H1 (cell line): Measurements from ENCODE around the gene EIF2B5. TPM values are rescaled to one million over a fixed set of nuclear protein-coding genes. Genes with fewer than 3 reads are reported as not detected.

Experiments used
- CTCF ChIA-PET: fragments of 300-600 bp; sonication (Branson Sonifier 250); formaldehyde crosslinking; loops from one replicate; lab custom pipeline; 2021; ENCODE audit not compliant: partially characterized antibody; lab: Charles Lee
- POLR2A ChIA-PET: fragments of 300-600 bp; sonication (Branson Sonifier 250); formaldehyde crosslinking; loops from one replicate; lab custom pipeline; 2021; ENCODE audit warnings: inconsistent platforms; ENCODE audit not compliant: partially characterized antibody; lab: Charles Lee
- DNase-seq, 2 experiments: peaks; one replicate each; pipeline versions ENCODE4 v3.0.0 to v3.0.0-alpha.2; 2010 to 2022; ENCODE audit warnings: low spot score in 2 of 2, low read depth in 1 of 2, mixed read lengths in 1 of 2
- FAIRE-seq: peaks from 2 replicates; lab custom pipeline; 2011; peaks lifted over from hg19 to GRCh38; lab: Jason Lieb, UNC
- H2AFZ ChIP-seq: 2 replicates; pipeline ENCODE4 v1.8.1; 2012; ENCODE audit warnings: low read length, inconsistent platforms
- H2AK5ac ChIP-seq: 2 replicates; pipeline ENCODE4 v1.6.1; 2013; ENCODE audit warnings: low read depth, low read length
- H2BK120ac ChIP-seq: replicated peaks from 2 replicates; pipeline ENCODE3; 2013; ENCODE audit warnings: low read depth, low read length, inconsistent platforms
- H2BK12ac ChIP-seq: 2 replicates; pipeline ENCODE4 v1.6.1; 2013; ENCODE audit warnings: low read depth, low read length
- H2BK15ac ChIP-seq: 2 replicates; pipeline ENCODE4 v1.6.1; 2013; ENCODE audit warnings: low read length
- H2BK20ac ChIP-seq: 2 replicates; pipeline ENCODE4 v1.6.1; 2013; ENCODE audit warnings: low read length
- H2BK5ac ChIP-seq: 2 replicates; pipeline ENCODE4 v1.6.1; 2013; ENCODE audit warnings: low read depth, low read length
- H3K14ac ChIP-seq: 2 replicates; pipeline ENCODE4 v1.6.1; 2013; ENCODE audit warnings: inconsistent platforms; ENCODE audit not compliant: insufficient read length
- H3K18ac ChIP-seq: 2 replicates; pipeline ENCODE4 v1.6.1; 2013; ENCODE audit warnings: low read length; ENCODE audit errors: extremely low read depth
- H3K23ac ChIP-seq: 2 replicates; pipeline ENCODE4 v1.6.1; 2013; ENCODE audit warnings: inconsistent platforms; ENCODE audit not compliant: insufficient read length
- H3K23me2 ChIP-seq: 2 replicates; pipeline ENCODE4 v1.6.1; 2013; ENCODE audit warnings: low read depth, low read length
- H3K27ac ChIP-seq: 2 replicates; pipeline ENCODE4 v1.6.1; 2011; ENCODE audit warnings: low read depth, low read length, inconsistent platforms
- H3K27me3 ChIP-seq, 4 experiments: replicated peaks in 1 of 4; 1 replicate in 1 of 4; 2 replicates in 3 of 4; pipeline versions ENCODE4 v1.6.1 to v1.8.1; 2011 to 2013; ENCODE audit warnings: low read length in 3 of 4, mild to moderate bottlenecking in 3 of 4, inconsistent platforms in 2 of 4, mixed read lengths in 2 of 4, moderate library complexity in 1 of 4; ENCODE audit not compliant: control insufficient read depth in 3 of 4, insufficient read depth in 3 of 4; ENCODE audit errors: extremely low read depth in 1 of 4
- H3K36me3 ChIP-seq, 4 experiments: 2 replicates each; pipeline versions ENCODE4 v1.6.1 to v1.8.1; 2011 to 2013; ENCODE audit warnings: mild to moderate bottlenecking in 4 of 4, low read length in 3 of 4, moderate library complexity in 2 of 4, control low read depth in 1 of 4, inconsistent platforms in 1 of 4; ENCODE audit not compliant: insufficient read depth in 4 of 4, control insufficient read depth in 2 of 4
- H3K4ac ChIP-seq: replicated peaks from 2 replicates; pipeline ENCODE3; 2013; ENCODE audit warnings: low read length, low read depth, mixed read lengths, inconsistent platforms; ENCODE audit not compliant: insufficient read length
- H3K4me1 ChIP-seq, 4 experiments: replicated peaks in 1 of 4; 1 replicate in 1 of 4; 2 replicates in 3 of 4; pipeline versions ENCODE4 v1.6.1 to v1.8.1; 2011 to 2013; ENCODE audit warnings: low read length in 3 of 4, inconsistent platforms in 2 of 4, mixed read lengths in 1 of 4; ENCODE audit not compliant: insufficient read depth in 4 of 4, control insufficient read depth in 3 of 4
- H3K4me2 ChIP-seq, 2 experiments: 2 replicates each; pipeline versions ENCODE4 v1.6.1 to v1.8.1; 2011 to 2013; ENCODE audit warnings: low read depth in 2 of 2, low read length in 2 of 2, control low read depth in 1 of 2, inconsistent platforms in 1 of 2, mild to moderate bottlenecking in 1 of 2; ENCODE audit not compliant: insufficient read depth in 1 of 2
- H3K4me3 ChIP-seq, 4 experiments: fragments of 200-600, 300-600 bp in 1 of 4; sonication (generic), shearing (Covaris generic), sonication (Bioruptor Twin) in 1 of 4; 2 replicates each; pipeline versions ENCODE4 v1.5.1 to v1.8.1; 2011 to 2016; ENCODE audit warnings: low read length in 4 of 4, low read depth in 3 of 4, control low read depth in 2 of 4, inconsistent platforms in 2 of 4, mild to moderate bottlenecking in 2 of 4, mixed read lengths in 1 of 4, moderate library complexity in 1 of 4; ENCODE audit not compliant: insufficient read depth in 2 of 4; ENCODE audit errors: extremely low read depth in 1 of 4
- H3K56ac ChIP-seq: replicated peaks from 2 replicates; pipeline ENCODE3; 2013; ENCODE audit warnings: low read depth, mild to moderate bottlenecking, mixed read lengths, low read length, inconsistent platforms; ENCODE audit not compliant: insufficient read length
- H3K79me1 ChIP-seq: 2 replicates; pipeline ENCODE4 v1.6.1; 2013; ENCODE audit warnings: low read depth, low read length, control low read depth
- H3K79me2 ChIP-seq, 2 experiments: 2 replicates each; pipeline versions ENCODE4 v1.6.1 to v1.8.1; 2012 to 2013; ENCODE audit warnings: low read length in 2 of 2, mild to moderate bottlenecking in 2 of 2, inconsistent platforms in 1 of 2; ENCODE audit not compliant: insufficient read depth in 2 of 2, control insufficient read depth in 1 of 2
- H3K9ac ChIP-seq, 4 experiments: replicated peaks in 1 of 4; 1 replicate in 1 of 4; 2 replicates in 3 of 4; pipeline versions ENCODE4 v1.6.1 to v1.8.1; 2011 to 2013; ENCODE audit warnings: low read depth in 3 of 4, low read length in 3 of 4, control low read depth in 2 of 4, mild to moderate bottlenecking in 2 of 4, moderate library complexity in 2 of 4, inconsistent platforms in 1 of 4; ENCODE audit errors: extremely low read depth in 1 of 4
- H3K9me3 ChIP-seq, 2 experiments: 2 replicates each; pipeline versions ENCODE4 v1.6.1 to v1.8.1; 2012 to 2013; ENCODE audit warnings: mild to moderate bottlenecking in 2 of 2, moderate library complexity in 2 of 2, control low read depth in 1 of 2, inconsistent platforms in 1 of 2, low read depth in 1 of 2, low read length in 1 of 2, mixed read lengths in 1 of 2; ENCODE audit not compliant: insufficient read depth in 2 of 2
- H4K20me1 ChIP-seq, 2 experiments: replicated peaks in 1 of 2; 2 replicates each; pipeline versions ENCODE3 to v1.8.1; 2011 to 2013; ENCODE audit warnings: inconsistent platforms in 2 of 2, low read length in 2 of 2, mild to moderate bottlenecking in 1 of 2; ENCODE audit not compliant: insufficient read depth in 2 of 2, control insufficient read depth in 1 of 2
- H4K5ac ChIP-seq: 2 replicates; pipeline ENCODE4 v1.6.1; 2013; ENCODE audit warnings: low read length, low read depth, mixed read lengths, inconsistent platforms; ENCODE audit not compliant: insufficient read length
- H4K8ac ChIP-seq: 2 replicates; pipeline ENCODE4 v1.8.0; 2013; ENCODE audit warnings: mild to moderate bottlenecking, moderate library complexity, low read length, inconsistent platforms; ENCODE audit not compliant: insufficient read depth; ENCODE audit errors: extremely low read depth
- H4K91ac ChIP-seq: replicated peaks from 2 replicates; pipeline ENCODE3; 2013; ENCODE audit warnings: low read length, mixed read lengths, inconsistent platforms; ENCODE audit not compliant: insufficient read length
- CEBPB ChIP-seq: IDR thresholded peaks from 2 replicates; pipeline ENCODE4 v1.6.1; 2012; ENCODE audit warnings: low read depth, low read length
- CREB1 ChIP-seq: IDR thresholded peaks from 2 replicates; pipeline ENCODE4 v1.6.1; 2012; ENCODE audit warnings: inconsistent platforms
- HDAC6 ChIP-seq: IDR thresholded peaks from one replicate; pipeline ENCODE4 v1.7.1; 2012; ENCODE audit warnings: low read depth, mild to moderate bottlenecking, inconsistent platforms, low read length, moderate library complexity
- KDM4A ChIP-seq: IDR thresholded peaks from one replicate; pipeline ENCODE4 v1.7.1; 2012; ENCODE audit warnings: low read depth, mild to moderate bottlenecking, moderate library complexity, low read length, inconsistent platforms; ENCODE audit not compliant: severe bottlenecking
- POLR2A ChIP-seq, 2 experiments: IDR thresholded peaks; 1 replicate in 1 of 2; 2 replicates in 1 of 2; pipeline ENCODE4 v1.6.1; 2011; ENCODE audit warnings: low read depth in 2 of 2, low read length in 2 of 2, mild to moderate bottlenecking in 2 of 2; ENCODE audit errors: control extremely low read depth in 1 of 2
- RBBP5 ChIP-seq: IDR thresholded peaks from 2 replicates; pipeline ENCODE4 v1.7.1; 2012; ENCODE audit warnings: low read depth, mild to moderate bottlenecking, inconsistent platforms, low read length, moderate library complexity, borderline replicate concordance
- SIX5 ChIP-seq: IDR thresholded peaks from 2 replicates; pipeline ENCODE4 v1.6.1; 2011; ENCODE audit warnings: mild to moderate bottlenecking, low read depth, low read length
- SP4 ChIP-seq: IDR thresholded peaks from 2 replicates; pipeline ENCODE4 v1.6.1; 2012; ENCODE audit warnings: low read length, inconsistent platforms
- SUZ12 ChIP-seq: fragments of 200-600 bp; sonication (generic); IDR thresholded peaks from 2 replicates; pipeline ENCODE4 v1.6.1; 2012; ENCODE audit warnings: mild to moderate bottlenecking, inconsistent platforms, low read length, moderate library complexity, mixed read lengths
- WGBS, 2 experiments: shearing (Covaris generic) in 1 of 2; methylation state at CpG; one replicate each; pipeline versions ENCODE4 v1.1.6 to v1.1.7; 2013 to 2015; ENCODE audit warnings: low lambda C conversion rate in 2 of 2, mixed read lengths in 2 of 2, inconsistent platforms in 1 of 2, low coverage in 1 of 2, missing lambda C conversion rate in 1 of 2; ENCODE audit not compliant: insufficient replicate concordance in 2 of 2, insufficient coverage in 1 of 2, insufficient read length in 1 of 2; ENCODE audit errors: extremely low coverage in 1 of 2, missing lambda C conversion rate in 1 of 2; 5-methylcytosine and 5-hydroxymethylcytosine counted together
- polyA plus RNA-seq, 7 experiments: library from polyadenylated mRNA; depleted of rRNA in 3 of 7; stranded (reverse) in 5 of 7; unstranded in 2 of 7; fragments of >200 nt in 5 of 7; fragments of 200-250 nt in 2 of 7; gene quantifications; 1 replicate in 5 of 7; 2 replicates in 1 of 7; 4 replicates in 1 of 7; pipeline versions ENCODE4 v1.2.1 to v1.2.3, GENCODE V29; 2011 to 2013; ENCODE audit warnings: missing spikeins in 2 of 7, mixed read lengths in 2 of 7
- total RNA-seq: library from RNA; stranded (reverse); fragmentation: NEBNext Ultra II Directional; extraction: Animal tissue kit (Norgen Biotek cat#: 25700); gene quantifications from 2 replicates; pipeline ENCODE4 v1.2.1, GENCODE V29; 2021

Gene EIF2B5
- total and polyA plus RNA-seq, 2 of the 8 experiments (the other 6 are each of a cell fraction or from before 2014, with no cell fraction given) = 33.1 to 40.0 TPM

DNA sequence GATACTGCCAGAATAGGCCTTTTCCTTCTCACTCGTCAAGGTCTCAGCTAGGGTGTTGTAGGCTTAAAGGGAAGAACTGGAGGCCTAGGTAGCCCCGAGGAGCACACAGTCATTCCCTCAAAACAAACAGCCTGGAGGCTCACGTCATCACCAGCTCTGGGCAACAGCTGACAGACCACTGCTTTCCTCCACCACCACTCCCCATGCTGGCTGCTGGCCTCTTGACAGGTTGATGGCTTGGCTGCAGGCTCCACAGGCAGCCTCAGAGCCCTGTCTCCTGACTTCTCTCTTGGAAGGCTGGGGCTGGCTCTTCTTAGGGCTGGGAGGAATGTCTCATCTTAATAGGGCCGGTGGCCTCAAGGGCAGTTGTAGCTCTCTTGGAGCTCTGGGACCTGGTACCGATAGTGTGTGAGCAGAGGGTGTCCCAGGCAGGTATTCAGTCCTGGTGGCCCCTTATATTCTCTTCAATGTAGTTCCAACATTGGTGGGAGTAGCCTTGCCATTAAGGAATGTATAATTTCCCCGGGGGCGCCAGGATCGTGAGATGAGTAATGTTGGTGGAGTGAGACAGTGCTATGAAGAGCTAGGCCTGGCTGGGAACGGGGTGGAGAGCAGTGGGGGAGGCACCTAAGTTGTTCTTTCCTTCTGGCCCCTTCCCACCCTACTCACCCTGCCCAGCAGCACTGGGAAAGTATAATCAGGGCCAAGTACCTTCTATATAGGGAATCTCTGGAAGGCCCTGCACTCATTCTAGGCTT lies 33.4 kb downstream of the EIF2B5 start:
- Histone ChIP-seq H3K4me2 (no peak overlapping the region), H3K27me3 (no peaks in the 10 kb centered on the region), H4K5ac (no peak overlapping the region), H2BK12ac (no peak overlapping the region), H3K23ac (no peak overlapping the region), H3K56ac (no peak overlapping the region), H4K91ac (no peak overlapping the region), H2BK15ac (no peak overlapping the region), H2BK120ac (no peak overlapping the region), H3K79me2 (no peaks in the 10 kb centered on the region), H3K4me3 (no peak overlapping the region), H3K18ac (no peak overlapping the region), H2BK20ac (no peak overlapping the region), H3K36me3 (peaks cover 7 to 59% (median 33%) of the 10 kb centered on the region in 4 experiments), H3K4ac (no peak overlapping the region), H2AFZ (no peak overlapping the region), H3K9me3 (no peaks in the 10 kb centered on the region), H3K23me2 (no peaks in the 10 kb centered on the region; the same call in 1 of the 2 replicates), H3K14ac (no peak overlapping the region), H2AK5ac (no peak overlapping the region), H3K9ac (no peak overlapping the region), H3K4me1 (no peaks in the 10 kb centered on the region), H4K8ac (no peak overlapping the region), H3K79me1 (0 out of 2 replicates have a peak, but pooled peaks cover under 1% of the 10 kb centered on the region), H2BK5ac (no peak overlapping the region), H4K20me1 (peaks cover 5 to 8% of the 10 kb centered on the region in 2 experiments), H3K27ac (no peak overlapping the region)
- ChIA-PET POLR2A (interaction anchor here (0.7 to 5.3 kb wide), 6 partner anchors 9 to 29 kb away, joined by 3 to 26 read pairs (median 4); partner anchors contain the start of gene DVL3), CTCF (interaction anchor here (0.6 to 2.2 kb wide), 7 partner anchors 11 to 169 kb away, joined by 3 to 7 read pairs (median 3); partner anchors contain the start of gene EEF1AKMT4)
- 86% methylated on average over 9 of the region's 9 CpGs; no CpG with 5 or more reads in 1 of the 2 experiments for WGBS, 2 experiments
- DNase-seq (no peak), FAIRE-seq (no peak)
- TF ChIP-seq CEBPB = no peak
- no peak for TF ChIP-seq POLR2A (IDR thresholded peaks at IDR 0.05; ENCODE audit: control extremely low read depth in 1 of 2, low read depth in 2 of 2, low read length in 2 of 2)
- TF ChIP-seq SUZ12 = no peak
- no peak for TF ChIP-seq RBBP5
- no peak for TF ChIP-seq CREB1
- TF ChIP-seq KDM4A = no peak
- TF ChIP-seq SIX5 = no peak
- TF ChIP-seq HDAC6 = no peak
- TF ChIP-seq SP4 = no peak
